DND-41 (cell line): ENCODE measurements around the gene MARK2.

Experiments used
- ATAC-seq: fragments of 200-7000 bp; cut with Tn5 transposase; 3 replicates; pipeline ENCODE4 v1.9.1; 2021; ENCODE audit warnings: low read depth; ENCODE audit not compliant: insufficient read depth
- DNase-seq: peaks from one replicate; pipeline ENCODE4 v3.0.0-alpha.2; 2020
- H2AFZ ChIP-seq: 2 replicates; pipeline ENCODE4 v1.6.0; 2012; ENCODE audit warnings: low read depth, low read length
- H3K27ac ChIP-seq: 2 replicates; pipeline ENCODE4 v1.5.1; 2012; ENCODE audit warnings: low read length, inconsistent platforms
- H3K27me3 ChIP-seq: fragments of 200-600 bp; sonication (generic); 2 replicates; pipeline ENCODE4 v1.6.0; 2012; ENCODE audit warnings: low read length, mild to moderate bottlenecking, inconsistent platforms; ENCODE audit not compliant: insufficient read depth, poor library complexity
- H3K36me3 ChIP-seq: 2 replicates; pipeline ENCODE4 v1.5.1; 2012; ENCODE audit warnings: low read length, inconsistent platforms; ENCODE audit not compliant: insufficient read depth
- H3K4me1 ChIP-seq: 2 replicates; pipeline ENCODE4 v1.5.1; 2012; ENCODE audit warnings: mild to moderate bottlenecking, low read length; ENCODE audit not compliant: insufficient read depth
- H3K4me2 ChIP-seq: 2 replicates; pipeline ENCODE4 v1.6.0; 2012; ENCODE audit warnings: mild to moderate bottlenecking, moderate library complexity, low read length, inconsistent platforms; ENCODE audit not compliant: insufficient read depth
- H3K4me3 ChIP-seq, 2 experiments: fragments of 200-600 bp in 1 of 2; shearing (Covaris generic) in 1 of 2; 2 replicates each; pipeline ENCODE4 v1.5.1; 2012 to 2016; ENCODE audit warnings: inconsistent platforms in 2 of 2, low read length in 2 of 2, mild to moderate bottlenecking in 2 of 2, low read depth in 1 of 2, moderate library complexity in 1 of 2
- H3K79me2 ChIP-seq: 2 replicates; pipeline ENCODE4 v1.6.0; 2012; ENCODE audit warnings: low read length, inconsistent platforms; ENCODE audit not compliant: insufficient read depth
- H3K9ac ChIP-seq: 2 replicates; pipeline ENCODE4 v1.6.0; 2012; ENCODE audit warnings: low read depth, mild to moderate bottlenecking, inconsistent platforms, low read length, moderate library complexity
- H3K9me3 ChIP-seq: 2 replicates; pipeline ENCODE4 v1.5.1; 2012; ENCODE audit warnings: low read length, moderate library complexity, mild to moderate bottlenecking, inconsistent platforms; ENCODE audit not compliant: insufficient read depth, severe bottlenecking
- H4K20me1 ChIP-seq: 2 replicates; pipeline ENCODE4 v1.6.0; 2012; ENCODE audit warnings: low read length; ENCODE audit not compliant: insufficient read depth
- EZH2 ChIP-seq: IDR thresholded peaks from 3 replicates; pipeline ENCODE4 v1.6.1; 2012; ENCODE audit warnings: borderline replicate concordance, low read depth, mild to moderate bottlenecking, moderate library complexity, low read length, inconsistent platforms; ENCODE audit not compliant: severe bottlenecking
- TF ChIP-seq, protein P1 (sequence below): IDR thresholded peaks from 2 replicates; pipeline ENCODE4 v1.5.1; 2012; ENCODE audit warnings: borderline replicate concordance, low read length, moderate library complexity, mild to moderate bottlenecking; ENCODE audit not compliant: poor library complexity, severe bottlenecking; ENCODE audit errors: extremely low read depth

Gene MARK2

DNA sequence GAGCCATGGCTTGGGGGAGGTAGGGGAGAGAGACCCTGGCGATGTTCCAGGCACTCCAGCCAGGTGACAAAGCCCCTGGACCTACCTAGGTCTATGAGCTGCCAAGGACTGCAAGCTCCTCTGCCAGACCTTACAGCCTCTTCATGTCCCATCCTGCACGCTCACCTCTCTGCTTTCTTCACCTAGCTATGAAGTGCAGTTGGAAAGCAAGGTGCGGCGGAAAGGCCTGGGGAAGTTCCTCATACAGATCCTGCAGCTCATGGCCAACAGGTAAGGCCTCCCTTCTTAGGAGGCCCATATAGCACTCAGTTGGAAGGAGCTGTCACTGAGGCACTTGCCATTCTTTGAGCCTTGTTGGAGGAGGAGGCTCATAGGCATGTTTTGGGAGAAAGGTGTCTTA is 113.7 kb downstream of the MARK2 start:
- DNase-seq, result no peak
- Histone ChIP-seq H4K20me1 (peaks cover 11% of the 10 kb centered on the region), H3K4me1 (peaks cover 18% of the 10 kb centered on the region), H3K36me3 (peaks cover 77% of the 10 kb centered on the region), H2AFZ (no peak overlapping the region), H3K9ac (no peak overlapping the region), H3K27ac (peak overlapping the region; percentile 50), H3K79me2 (no peaks in the 10 kb centered on the region), H3K4me2 (0 out of 2 replicates have a peak overlapping the region, but pooled peaks have one; percentile 27), H3K9me3 (no peaks in the 10 kb centered on the region), H3K27me3 (no peaks in the 10 kb centered on the region), H3K4me3 (no peak overlapping the region)
- TF ChIP-seq EZH2, result no peak
- TF ChIP-seq, protein P1, sequence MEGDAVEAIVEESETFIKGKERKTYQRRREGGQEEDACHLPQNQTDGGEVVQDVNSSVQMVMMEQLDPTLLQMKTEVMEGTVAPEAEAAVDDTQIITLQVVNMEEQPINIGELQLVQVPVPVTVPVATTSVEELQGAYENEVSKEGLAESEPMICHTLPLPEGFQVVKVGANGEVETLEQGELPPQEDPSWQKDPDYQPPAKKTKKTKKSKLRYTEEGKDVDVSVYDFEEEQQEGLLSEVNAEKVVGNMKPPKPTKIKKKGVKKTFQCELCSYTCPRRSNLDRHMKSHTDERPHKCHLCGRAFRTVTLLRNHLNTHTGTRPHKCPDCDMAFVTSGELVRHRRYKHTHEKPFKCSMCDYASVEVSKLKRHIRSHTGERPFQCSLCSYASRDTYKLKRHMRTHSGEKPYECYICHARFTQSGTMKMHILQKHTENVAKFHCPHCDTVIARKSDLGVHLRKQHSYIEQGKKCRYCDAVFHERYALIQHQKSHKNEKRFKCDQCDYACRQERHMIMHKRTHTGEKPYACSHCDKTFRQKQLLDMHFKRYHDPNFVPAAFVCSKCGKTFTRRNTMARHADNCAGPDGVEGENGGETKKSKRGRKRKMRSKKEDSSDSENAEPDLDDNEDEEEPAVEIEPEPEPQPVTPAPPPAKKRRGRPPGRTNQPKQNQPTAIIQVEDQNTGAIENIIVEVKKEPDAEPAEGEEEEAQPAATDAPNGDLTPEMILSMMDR, result no peak
- no peak for ATAC-seq

DNA sequence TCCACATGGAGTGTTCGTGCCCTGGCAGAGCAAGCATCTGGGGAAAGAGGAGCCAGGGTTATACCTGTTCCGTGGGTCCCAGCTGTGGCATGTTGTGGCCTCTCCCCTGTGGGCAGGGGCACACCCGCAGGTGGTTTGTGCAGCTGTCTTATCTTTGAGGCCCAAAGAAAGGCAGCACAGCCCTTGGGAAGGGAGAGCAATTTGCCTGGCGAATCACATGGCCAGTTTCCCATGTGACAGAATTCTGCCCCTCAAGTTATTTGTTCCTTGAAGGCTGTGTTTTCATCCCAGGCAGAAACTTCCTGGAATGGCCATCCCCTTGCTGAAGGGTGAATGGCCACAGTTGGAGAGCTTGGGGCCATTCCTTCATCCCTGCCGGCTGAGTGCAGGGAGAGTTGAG is 119.1 kb downstream of the MARK2 start:
- no peak for TF ChIP-seq EZH2
- TF ChIP-seq, protein P1, result no peak
- Histone ChIP-seq H3K4me2 (no peak overlapping the region), H3K4me1 (peaks cover 17% of the 10 kb centered on the region), H3K9ac (no peak overlapping the region), H3K4me3 (no peak overlapping the region), H2AFZ (no peak overlapping the region), H3K9me3 (no peaks in the 10 kb centered on the region), H4K20me1 (peaks cover 36% of the 10 kb centered on the region), H3K36me3 (peaks cover 50% of the 10 kb centered on the region), H3K79me2 (no peaks in the 10 kb centered on the region), H3K27ac (no peak overlapping the region), H3K27me3 (no peaks in the 10 kb centered on the region)
- ATAC-seq (no peak), DNase-seq (no peak)
